ENCODE data around the gene FMN1.

DNA sequence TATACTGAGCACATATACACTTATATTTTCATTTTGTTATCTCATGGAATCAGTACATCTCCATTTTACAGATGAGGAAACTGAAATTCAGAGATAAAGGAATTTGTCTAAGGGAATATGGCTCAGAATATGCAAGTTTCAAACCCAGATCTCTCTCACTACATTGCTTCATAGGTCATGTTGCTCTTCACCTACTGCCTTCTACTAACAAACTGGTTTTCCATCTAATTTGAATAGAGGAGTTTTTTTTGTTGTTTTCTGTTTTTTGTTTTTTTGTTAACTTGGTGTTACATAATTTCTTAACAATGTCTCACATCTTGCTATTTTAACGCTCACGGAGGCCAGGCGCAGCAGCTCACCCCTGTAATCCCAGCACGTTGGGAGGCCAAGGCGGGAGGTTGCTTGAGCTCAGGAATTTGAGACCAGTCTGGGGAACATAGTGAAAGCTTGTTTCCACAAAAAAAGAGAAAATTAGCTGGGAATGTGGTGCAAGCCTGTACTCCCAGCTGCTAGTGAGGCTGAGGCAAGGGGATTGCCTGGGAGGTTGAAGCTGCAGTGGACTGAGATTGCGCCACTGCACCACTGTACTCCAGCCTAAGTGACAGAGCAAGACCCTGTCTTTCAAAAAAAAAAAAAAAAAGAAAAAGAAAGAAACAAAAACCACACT, 37.0 kb downstream of the FMN1 start:
- TF ChIP-seq POLR2AphosphoS5 (IDR thresholded peaks at IDR 0.05) (no peak), CTCF (IDR thresholded peaks at IDR 0.05) (no peak), POLR2A (IDR thresholded peaks at IDR 0.05) (no peak), EP300 (IDR thresholded peaks at IDR 0.05) (no peak)
